Fibroblast of villous mesenchyme (primary cell): ENCODE data around the gene DHX36. TPM values are rescaled to one million over a fixed set of nuclear protein-coding genes. Genes with fewer than 3 reads are reported as not detected.

Source experiments
- DNase-seq: peaks from one replicate; pipeline ENCODE4 v3.0.0-alpha.2; 2010; ENCODE audit warnings: low read depth
- H3K4me3 ChIP-seq: 2 replicates; pipeline ENCODE4 v1.5.1; 2011; ENCODE audit warnings: low read depth, mild to moderate bottlenecking, low read length
- CTCF ChIP-seq: IDR thresholded peaks from 2 replicates; pipeline ENCODE4 v1.5.1; 2012; ENCODE audit warnings: low read depth, mild to moderate bottlenecking, low read length; ENCODE audit not compliant: insufficient read depth
- total RNA-seq: library from RNA; depleted of rRNA; stranded (reverse); fragments of >200 nt; gene quantifications from 2 replicates; pipeline ENCODE4 v1.2.3, GENCODE V29; 2012

Gene DHX36
- total RNA-seq, 1 donor = 57.4 TPM

GRCh38 chr3:154301561-154301960, 22.7 kb downstream of the DHX36 start:
- TF ChIP-seq CTCF = no peak
- no peak overlapping the region for H3K4me3 ChIP-seq

DNA sequence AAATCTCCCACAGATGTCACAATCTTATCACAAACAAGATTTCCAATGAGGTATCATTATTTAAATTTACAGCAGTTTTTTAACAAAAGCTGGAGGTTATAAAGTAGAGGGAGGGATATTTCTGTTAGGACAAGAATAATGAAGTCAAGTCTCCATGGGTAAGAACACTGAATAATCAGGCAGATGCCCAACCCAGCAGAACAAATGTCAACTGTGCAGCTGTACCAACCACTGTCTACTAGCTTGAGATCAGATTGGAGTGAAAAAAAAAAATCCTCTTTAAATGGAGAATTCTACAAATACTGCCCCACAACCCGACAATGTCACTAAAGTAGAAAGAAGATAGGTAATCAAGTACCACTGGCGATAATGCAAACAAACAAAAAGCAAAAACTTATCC, 30.3 kb downstream of the DHX36 start:
- no peak for DNase-seq
- no peak for TF ChIP-seq CTCF
- no peak overlapping the region for H3K4me3 ChIP-seq

More at GRCh38 chr3:154301561-154301960, 22.7 kb downstream of the DHX36 start:
- no peak for DNase-seq

- DNase-seq = no peak
- H3K4me3 ChIP-seq = no peak overlapping the region
- TF ChIP-seq CTCF = no peak
These were observed 34.1 kb downstream of the DHX36 start for GRCh38 chr3:154290187-154290586.

DNA sequence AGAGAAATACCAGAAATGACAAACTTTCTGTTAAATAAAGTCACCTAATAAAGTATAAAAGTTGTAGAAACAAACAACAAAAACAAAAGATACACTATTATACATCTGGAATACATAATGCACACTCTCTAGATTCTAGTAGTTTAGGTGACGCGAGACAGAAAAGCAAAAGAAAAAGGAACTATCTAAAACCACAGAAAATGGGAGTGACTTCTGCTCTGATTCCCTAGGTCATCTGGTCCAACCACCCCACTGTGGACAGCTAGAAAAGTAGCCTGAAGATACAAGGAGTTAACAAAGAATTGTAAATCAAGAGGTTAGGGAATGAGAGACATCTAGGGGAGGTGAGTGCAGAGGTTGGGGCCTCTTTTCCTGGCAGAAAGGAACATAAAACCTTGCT, 39.1 kb downstream of the DHX36 start:
- no peak for TF ChIP-seq CTCF
- no peak overlapping the region for H3K4me3 ChIP-seq
- DNase-seq = no peak

DNA sequence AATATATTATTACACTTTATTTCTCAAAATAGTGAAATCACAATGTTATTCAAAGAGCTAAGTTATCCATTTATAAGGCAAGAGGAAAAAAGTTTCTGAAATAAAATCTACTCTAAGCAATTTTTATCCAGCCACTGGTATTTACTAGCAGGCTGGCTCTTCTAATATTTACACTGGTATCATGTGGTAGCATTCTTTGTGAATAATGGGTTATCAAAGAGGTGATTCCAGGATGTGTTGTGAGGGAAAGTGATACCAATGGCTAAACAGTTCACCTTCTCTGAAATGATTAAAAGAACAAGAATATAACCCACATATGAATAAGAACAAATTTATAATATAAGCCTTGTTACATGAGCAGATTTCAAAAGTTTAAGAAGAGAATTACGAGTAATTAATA, 44.1 kb downstream of the DHX36 start:
- no peak overlapping the region for H3K4me3 ChIP-seq
- no peak for TF ChIP-seq CTCF
- DNase-seq = no peak

DNA sequence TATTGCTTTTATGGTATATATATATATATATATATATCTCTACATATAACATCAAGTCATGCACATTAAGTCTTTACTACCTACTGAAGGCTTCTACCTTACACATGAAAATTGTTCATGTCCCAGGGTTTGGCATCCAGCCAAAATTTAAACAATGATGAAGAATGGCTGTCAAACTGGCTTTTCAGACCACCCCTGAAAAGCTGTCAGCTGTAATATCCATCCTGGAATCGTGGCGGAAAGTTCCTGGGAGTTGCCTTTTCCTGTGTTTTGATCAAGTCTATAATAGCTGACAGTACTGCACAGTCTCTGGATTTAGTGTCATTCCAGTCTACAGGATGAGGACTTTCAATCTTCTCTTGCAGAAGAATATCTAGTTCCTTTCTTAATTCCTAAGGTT, 48.3 kb downstream of the DHX36 start:
- no peak for DNase-seq
- no peak overlapping the region for H3K4me3 ChIP-seq
- no peak for TF ChIP-seq CTCF

GRCh38 chr3:154275292-154275691, 49.0 kb downstream of the DHX36 start:
- no peak for DNase-seq
- no peak overlapping the region for H3K4me3 ChIP-seq
- no peak for TF ChIP-seq CTCF
